GM18507 (cell line): Measurements from ENCODE around the gene DDAH2.
A peak's percentile ranks its signal among the peaks of the same experiment; 100 is the strongest.

Experiments used
- DNase-seq: peaks from one replicate; pipeline ENCODE4 v3.0.0; 2011; ENCODE audit warnings: low read depth; ENCODE audit not compliant: insufficient read length; ENCODE audit errors: extremely low spot score
- FAIRE-seq: peaks from 2 replicates; lab custom pipeline; 2011; peaks lifted over from hg19 to GRCh38; lab: Jason Lieb, UNC

DDAH2 gene, protein sequence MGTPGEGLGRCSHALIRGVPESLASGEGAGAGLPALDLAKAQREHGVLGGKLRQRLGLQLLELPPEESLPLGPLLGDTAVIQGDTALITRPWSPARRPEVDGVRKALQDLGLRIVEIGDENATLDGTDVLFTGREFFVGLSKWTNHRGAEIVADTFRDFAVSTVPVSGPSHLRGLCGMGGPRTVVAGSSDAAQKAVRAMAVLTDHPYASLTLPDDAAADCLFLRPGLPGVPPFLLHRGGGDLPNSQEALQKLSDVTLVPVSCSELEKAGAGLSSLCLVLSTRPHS

DNA sequence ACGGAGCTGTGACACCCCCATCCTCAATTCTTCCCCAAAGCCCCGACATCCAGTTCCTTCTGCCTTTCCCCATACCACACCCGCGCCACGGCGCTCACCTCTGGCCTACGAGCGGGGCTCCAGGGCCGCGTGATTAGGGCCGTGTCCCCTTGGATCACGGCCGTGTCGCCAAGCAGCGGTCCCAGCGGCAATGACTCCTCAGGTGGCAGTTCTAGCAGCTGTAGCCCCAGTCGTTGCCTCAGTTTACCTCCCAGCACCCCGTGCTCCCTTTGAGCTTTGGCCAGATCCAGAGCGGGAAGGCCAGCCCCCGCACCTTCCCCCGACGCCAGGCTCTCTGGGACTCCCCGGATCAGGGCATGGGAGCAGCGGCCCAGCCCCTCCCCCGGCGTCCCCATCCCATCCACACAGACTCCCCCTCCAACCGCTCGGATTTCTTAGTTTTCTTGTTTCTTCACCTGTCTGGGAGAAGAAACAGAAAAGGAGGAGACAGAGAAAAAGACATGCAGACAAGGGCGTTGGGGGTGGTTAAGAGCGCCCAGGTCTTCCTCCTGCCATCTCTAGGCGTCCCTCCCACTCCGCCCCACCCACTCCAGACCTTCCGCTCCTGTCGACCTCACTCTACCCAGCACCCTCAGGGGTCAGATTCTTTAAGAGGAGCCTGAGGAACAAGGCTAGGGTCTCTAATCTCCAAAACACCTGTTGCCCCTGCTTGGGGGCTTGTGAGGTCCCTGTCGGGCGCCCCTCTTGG is at the start of gene DDAH2:
Gene DDAH2, minus strand, starts transcription at position 533 of the 748 bp plus-strand sequence. Its CDS starts 138 bp downstream, at position 395.
- FAIRE-seq (no peak), DNase-seq (no peak)

DNA sequence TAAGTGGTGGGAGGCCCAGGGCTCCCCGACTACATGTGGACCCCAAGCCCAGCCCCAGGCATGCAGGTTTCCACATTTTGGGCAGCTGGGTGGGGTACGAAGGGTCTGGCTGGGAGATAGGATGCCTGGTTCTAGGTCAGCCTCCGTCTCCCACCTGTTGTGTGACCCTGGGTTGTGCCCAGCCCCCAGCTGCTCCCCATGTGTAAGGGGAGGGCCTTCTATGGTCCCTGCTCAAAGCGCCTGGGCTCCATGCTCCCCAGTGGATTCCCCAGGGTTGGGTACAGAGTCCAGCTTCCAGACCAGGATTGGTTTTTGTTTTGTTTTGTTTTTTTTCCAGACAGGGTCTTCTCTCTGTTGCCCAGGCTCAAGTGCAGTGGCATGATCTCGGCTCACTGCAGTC is 49.1 kb upstream of the DDAH2 start:
- DNase-seq (no peak), FAIRE-seq (no peak)

DNA sequence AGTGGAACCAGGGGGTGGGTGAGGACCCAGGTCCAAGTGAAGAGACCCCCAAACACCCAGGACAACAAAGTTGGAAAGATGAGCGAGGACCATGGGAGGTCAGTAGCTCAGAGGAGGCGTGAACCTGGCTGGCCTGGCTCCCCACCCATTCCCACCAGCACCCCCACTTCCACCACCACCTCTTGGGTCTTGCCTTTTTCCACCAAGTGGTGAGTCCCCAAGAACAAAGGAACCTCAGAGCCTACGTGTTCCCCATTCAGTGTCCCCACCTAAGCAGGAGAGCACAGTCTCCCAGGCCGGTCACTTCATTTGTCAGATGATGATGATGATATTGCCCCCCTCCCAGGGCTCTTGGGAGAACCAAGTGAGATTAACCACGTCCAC is 48.6 kb upstream of the DDAH2 start:
- FAIRE-seq (no peak), DNase-seq (no peak)

DNA sequence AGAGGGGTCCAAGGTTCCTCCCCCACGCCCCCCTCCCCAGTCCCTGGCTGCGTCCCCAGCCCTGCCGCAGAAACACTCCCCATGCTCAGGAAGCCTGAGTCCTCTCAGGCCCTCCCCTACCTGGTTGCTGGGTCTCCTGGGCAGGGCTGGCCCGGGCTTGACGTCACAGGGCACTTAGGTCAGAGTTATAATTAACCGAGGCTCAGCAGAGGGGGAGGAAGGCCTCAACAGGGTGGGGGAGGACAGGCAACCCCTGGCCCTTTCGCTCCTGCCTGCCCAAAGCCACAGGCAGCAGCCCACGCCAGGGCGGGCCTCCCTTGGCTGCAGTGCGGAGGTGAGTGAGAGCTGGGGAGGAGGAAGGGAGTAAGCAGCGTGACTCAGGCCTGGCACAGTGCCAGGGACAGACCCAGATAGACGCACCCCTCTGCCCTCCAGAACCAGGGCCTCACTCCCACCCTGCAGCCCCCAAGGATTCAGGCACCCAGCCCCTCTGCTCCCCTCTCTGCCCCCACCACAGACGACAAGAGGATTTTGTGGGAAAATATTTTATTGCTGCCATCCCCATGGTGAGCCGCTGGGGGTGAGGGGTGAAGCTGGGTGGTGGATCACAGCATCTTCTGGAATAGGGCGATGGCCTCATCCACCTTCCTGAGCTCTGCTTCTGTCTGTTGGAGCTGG is 48.0 kb upstream of the DDAH2 start, which contains the start of gene VWA7:
Gene VWA7, minus strand, starts transcription at position 340 of the 678 bp plus-strand sequence. CDS start 549 bp downstream, outside the sequence.
- peak; percentile 88 for FAIRE-seq

DNA sequence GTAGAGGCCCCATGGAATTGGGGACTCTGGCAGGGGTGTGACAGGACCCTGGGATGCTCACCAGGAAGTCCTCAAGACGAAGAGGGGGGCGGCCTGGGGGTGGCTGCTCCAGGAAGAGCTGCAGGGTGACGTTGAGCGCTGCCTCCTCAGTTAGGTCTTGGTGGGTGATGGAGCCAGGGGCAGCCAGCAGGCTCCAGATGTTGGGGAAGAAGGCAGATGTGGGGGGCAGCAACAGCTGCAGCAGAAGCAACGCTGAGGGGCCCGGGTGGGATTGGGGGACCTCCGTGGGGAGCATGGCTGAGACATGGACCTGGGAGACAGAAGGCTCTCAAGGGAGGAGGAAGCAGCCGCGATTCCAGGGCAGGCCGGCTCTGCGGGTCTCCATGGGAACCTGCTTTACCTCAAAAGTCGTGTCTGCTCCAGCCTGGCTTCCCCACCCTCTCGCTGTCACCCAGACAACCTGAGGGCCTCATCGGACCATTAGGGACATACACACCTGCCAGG is 47.4 kb upstream of the DDAH2 start:
- DNase-seq (no peak), FAIRE-seq (no peak)

More for the DNA sequence above, 48.0 kb upstream of the DDAH2 start, which contains the start of gene VWA7:
- peak; percentile 67 for DNase-seq

DNA sequence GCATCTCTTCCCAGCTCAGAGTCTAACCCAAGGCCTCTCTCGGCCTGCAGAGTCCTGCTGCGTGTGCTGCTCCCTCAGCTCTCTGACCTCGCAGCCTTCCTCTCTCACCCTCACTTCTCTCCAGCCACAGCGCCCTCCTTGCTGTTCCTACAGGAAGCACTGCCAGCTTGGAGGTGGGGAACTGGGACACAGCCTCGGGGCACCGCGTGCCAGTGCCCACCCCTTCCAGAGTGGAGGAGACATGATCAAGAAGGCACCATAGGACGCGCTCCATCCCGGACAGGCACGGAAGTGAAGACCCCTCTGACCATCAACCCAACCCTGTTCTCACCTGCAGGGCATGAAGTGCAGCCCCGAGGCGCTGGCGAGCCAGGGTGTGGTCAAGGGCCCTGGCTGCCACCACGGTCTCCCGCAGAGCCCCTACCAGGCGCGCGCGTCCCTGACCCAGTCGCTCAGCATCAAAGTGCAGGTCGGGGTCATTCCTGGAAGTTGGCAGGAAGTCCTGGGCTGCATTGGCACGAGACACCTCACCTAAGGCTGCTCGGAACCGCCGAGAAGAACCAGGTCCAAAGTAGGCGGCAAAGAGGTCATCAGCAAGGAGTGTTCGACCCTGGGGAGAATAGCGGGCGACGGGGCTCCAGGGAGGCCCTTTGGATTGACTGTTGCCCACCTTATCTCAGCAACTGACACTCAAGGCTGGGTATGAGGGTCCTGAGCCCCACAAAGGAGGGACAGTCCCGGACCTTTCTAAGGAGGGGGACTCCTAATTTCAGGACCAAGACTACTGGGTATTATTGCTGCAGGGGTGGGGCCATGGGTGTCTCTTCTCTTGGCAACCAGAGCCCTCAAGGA is 46.8 kb upstream of the DDAH2 start:
- FAIRE-seq (no peak), DNase-seq (no peak)

DNA sequence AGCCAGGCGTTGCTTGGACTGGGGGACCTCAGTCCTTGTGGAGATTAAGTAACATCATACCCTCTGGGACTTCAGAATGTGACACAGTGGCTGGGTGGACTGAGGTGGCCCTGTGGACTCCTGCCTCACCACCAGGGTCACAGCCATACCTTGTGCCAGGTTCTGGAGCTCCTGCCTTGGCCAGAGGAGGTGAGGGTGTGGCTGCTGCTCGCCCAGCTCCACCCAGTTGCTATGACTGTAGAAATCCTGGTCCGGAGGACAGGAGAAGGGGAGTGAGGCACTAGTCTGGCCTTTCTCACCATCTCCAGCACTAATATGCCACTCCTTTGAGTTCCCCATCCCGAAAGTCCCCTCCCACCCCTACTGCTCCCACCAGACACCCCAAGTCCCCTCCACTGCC is 46.1 kb upstream of the DDAH2 start:
- DNase-seq, result no peak
- no peak for FAIRE-seq

DNA sequence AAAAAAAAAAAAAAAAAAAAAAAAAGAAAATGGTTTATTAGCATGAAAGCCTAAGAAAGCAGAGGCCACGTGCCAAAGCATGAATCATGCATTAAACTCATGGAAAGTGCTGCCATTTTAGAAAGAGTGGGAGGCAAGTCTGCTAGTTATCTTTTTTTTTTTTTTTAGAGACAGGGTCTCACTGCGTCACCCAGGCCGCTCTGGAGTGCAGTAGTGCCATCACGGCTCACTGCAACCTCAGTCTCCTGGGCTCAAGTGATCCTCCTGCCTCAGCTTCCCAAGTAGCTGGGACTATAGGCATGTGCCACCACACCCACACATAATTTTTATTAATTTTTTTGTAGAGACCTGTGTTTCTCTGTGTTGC is 42.9 kb upstream of the DDAH2 start:
- no peak for FAIRE-seq
- no peak for DNase-seq

DNA sequence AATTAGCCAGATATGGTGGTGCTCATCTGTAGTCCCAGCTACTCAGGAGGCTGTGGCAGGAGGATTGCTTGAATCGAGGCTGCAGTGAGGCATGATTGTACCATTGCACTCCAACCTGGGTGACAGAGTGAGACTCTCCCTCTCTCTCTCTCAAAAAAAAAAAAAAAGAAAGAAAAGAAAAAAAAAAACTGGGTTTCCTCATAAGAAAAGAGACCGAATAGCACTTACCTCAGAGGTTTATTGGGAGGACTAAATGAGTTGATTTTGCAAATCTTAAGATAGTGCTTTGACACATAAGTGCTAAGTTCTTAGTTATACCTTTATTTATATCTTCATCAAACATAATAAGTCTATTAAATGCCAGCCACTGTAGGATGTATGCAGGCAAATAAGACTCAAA is 41.8 kb upstream of the DDAH2 start:
- DNase-seq (no peak), FAIRE-seq (no peak)

DNA sequence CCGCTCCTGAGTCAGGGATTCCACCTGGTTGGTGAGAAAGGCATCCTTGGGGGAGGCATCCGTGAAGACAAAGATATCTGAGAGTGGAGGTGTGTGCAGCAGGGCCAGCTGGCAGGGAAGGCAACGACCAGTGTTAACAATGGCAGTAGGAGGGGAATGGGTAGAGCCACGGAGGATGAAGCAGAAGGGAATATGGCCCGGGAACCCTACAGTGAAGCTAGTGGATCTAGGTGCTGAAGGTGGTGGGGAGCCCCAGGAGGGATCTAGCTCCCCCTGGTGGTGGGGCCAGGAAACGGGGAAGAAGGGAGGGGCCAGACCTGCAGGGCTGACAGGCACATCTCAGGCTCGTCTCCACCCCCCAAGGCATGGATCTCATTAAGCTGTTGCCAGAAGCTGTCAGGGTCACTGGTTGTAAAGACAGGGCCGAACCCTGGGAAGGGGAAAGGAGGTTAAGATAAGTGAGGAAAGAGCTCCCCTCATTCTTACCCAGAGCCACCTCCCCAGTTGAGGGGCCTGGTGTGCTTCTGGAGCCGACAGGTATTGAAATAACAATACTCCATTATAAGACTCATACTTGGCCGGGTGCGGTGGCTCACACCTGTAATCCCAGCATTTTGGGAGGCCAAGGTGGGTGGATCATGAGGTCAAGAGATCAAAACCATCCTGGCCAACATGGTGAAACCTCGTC is 40.7 kb upstream of the DDAH2 start:
- peak; percentile 80 for DNase-seq
- peak; percentile 74 for FAIRE-seq

DNA sequence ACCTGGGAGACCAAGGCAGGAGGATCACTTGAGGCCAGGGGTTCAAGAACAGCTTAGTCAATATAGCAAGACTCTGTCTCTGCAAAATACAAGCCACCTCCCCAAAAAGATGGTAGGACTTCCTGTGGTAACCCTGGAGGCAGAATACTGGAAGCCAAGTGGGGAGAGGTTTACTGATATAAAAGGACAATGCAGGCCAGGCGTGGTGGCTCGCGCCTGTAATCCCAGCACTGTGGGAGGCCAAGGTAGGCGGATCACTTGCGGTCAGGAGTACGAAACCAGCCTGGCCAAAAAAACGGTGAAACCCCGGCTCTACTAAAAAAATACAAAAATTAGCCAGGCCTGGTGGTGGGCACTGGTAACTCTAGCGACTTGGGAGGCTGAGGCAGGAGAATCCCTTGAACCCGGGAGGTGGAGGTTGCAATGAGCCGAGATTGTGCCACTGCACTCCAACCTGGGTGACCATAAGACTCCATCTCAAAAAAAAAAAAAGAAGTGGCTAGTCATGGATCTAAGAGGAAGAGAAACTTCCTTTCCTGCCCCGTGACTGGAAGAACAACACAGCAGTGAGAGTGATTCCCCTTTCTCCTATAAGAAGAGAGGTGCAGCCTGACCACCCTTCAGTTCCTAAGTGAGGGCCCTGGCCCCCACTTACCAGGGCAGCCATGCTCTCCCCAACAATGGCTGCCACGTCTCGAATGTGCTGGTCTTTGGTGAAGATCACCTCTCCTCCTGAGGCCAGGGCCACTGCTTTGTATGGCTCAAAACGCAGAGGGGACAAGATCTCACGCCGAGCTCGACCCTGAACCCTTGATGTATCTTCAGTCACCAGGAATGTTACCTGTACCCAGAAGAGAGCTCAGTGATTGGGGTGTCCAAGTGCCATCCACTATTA is 39.5 kb upstream of the DDAH2 start:
- FAIRE-seq, result no peak
- no peak for DNase-seq

DNA sequence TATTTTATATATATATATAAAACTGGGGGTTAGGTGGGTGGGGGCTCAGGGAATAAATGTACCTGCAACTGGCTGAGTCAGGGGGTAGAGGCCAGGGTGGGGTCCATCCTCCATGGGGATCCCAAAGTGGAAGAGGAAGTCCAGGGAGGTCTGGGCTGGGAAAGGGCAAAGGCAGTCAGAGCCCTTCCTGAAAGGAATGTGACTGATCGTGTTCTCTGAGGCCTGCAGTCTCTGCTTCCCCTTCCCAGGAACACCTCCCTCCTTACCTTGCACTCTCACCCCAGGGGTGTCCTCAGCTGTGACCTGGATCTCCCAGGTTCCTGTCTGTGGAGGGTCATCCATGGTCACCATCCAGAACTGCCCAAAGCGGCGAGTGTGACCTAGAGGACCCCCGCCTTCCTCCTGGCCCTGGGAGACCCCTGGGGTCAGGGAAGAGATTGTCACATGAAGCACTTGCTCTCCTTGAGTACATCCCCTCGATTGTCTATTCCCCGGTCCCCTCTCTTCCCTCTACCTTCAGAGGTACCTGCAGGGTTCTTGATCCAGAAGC is 38.1 kb upstream of the DDAH2 start:
- no peak for FAIRE-seq
- DNase-seq, result no peak

DNA sequence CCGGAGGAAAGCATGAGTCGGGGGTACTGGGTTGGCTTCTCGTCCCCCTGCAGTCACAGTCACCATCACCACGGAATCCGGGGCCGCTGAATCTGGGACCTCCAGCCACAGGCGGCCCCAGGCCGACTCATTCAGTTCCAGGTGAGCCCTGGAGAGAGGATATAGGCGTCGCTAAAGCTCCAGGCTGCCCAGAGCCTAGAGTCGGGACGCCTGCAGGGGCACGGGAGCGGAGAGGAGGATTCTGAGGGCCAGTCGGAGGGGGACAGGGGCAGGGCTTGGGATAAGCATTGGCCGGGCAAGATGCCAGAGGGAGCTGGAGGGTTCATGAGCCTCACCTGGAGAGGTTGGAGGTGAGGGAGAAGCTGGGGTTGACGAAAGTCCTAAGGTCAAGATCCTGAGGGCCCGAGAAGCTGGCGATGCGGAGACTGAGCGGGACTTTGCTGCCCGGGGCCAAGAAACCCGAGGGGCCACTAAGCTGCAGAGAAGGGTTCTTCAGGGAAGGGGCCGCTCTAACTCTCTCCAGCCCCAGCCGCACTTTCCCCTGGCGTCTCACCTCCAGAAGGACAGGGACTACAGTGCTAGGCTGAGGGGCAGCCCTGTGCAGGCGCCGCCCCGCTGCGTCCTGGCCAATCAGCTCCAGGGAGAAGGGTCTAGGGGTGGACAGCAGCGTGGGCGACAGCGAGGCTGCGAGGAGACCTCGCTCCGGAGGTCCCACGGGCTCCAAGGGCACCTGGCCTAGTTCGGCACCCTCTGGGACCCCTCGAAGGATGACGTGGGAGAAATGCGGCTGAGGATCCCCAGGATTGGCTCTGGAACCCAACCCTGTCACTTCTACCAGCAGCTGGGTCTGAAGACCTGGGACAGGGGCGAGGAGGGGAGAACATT is 37.1 kb upstream of the DDAH2 start:
- DNase-seq, result no peak
- FAIRE-seq, result no peak

DNA sequence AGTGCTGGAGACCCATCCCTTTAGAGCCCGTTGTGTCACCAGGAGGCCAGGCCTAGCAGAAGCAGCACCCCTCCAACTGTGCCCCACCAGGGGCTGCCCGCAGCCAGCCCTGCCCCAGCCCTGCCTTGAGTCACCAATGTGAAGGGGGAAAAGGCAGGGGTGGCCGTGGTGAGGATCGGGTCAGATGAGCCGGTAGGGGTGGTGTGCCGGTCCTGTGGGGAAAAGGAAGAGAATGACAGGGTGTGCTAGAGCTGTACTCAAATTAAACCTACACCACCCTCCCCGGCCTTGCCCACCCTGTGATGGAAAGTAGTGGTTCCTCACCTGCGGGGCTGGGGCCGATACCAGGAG is 36.4 kb upstream of the DDAH2 start:
- DNase-seq (no peak), FAIRE-seq (no peak)

DNA sequence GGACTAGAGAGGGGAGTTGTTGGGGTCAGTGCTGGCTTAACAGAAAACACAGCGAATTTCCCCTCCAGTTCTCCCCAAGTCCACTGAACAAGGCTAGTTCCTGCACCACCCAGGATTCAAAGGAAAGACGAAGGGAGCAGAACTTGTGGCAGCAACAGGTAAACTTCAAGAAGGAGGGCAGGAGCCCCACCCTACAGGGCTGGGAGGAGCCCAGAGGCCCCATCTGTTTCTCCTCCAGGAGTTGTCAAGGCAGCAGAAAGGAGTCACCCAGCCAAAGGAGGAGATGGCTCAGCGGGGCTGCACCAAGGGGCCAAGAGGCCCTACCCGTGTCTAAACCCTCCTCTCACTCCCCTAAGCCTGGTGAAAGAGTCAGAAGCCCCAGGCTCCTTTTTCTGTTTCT is 35.1 kb upstream of the DDAH2 start:
- DNase-seq, result no peak
- FAIRE-seq, result no peak

DNA sequence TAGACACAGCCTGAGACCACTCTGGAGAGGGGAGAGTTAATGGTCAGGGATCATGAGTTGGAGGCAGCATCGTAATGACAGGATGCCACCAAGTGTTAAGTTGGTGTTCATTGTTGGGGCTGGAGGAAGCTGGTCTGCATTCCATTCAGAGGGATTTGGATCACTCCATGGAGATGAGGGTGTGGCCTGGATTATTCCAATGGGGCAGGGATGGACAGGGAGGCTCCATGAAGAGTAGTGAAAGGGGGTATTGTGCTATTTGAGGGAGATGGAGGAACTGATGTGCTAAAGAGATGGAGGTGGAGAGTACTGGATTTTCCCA is 34.5 kb upstream of the DDAH2 start:
- DNase-seq (no peak), FAIRE-seq (no peak)
